Psoas muscle (tissue), 8 donors: ENCODE measurements around the gene FASN. TPM values are rescaled to one million over a fixed set of nuclear protein-coding genes. Genes with fewer than 3 reads are reported as not detected.

Experiments used
- ATAC-seq, 4 donors: fragments of 200-7000 bp; cut with Tn5 transposase; one replicate each; pipeline ENCODE4 v1.9.1; 2020; ENCODE audit warnings: moderate library complexity in 3 of 4, mild to moderate bottlenecking in 2 of 4
- DNase-seq, 2 donors: peaks; one replicate each; pipeline ENCODE4 v3.0.0-alpha.2; 2020
- H3K27ac ChIP-seq: fragments of 200-600 bp; one replicate; pipeline ENCODE4 v1.8.0; 2022
- H3K27me3 ChIP-seq, 3 donors: fragments of 200-600 bp in 1 of 3; one replicate each; pipeline versions ENCODE4 v1.6.1 to v1.8.0; 2013 to 2022; ENCODE audit warnings: low read length in 2 of 3, mild to moderate bottlenecking in 2 of 3, moderate library complexity in 1 of 3; ENCODE audit not compliant: insufficient read depth in 3 of 3
- H3K36me3 ChIP-seq, 2 donors: fragments of 200-600 bp in 1 of 2; one replicate each; pipeline versions ENCODE4 v1.6.1 to v1.8.0; 2013 to 2022; ENCODE audit warnings: low read depth in 1 of 2, mild to moderate bottlenecking in 1 of 2, moderate library complexity in 1 of 2; ENCODE audit not compliant: insufficient read depth in 1 of 2
- H3K4me1 ChIP-seq: fragments of 200-600 bp; one replicate; pipeline ENCODE4 v1.8.0; 2022
- H3K4me3 ChIP-seq: fragments of 200-600 bp; one replicate; pipeline ENCODE4 v1.8.0; 2022; ENCODE audit warnings: mild to moderate bottlenecking
- H3K9me3 ChIP-seq: fragments of 200-600 bp; one replicate; pipeline ENCODE4 v1.8.0; 2022
- WGBS, 3 donors: extraction: QIAGEN DNeasy Blood & Tissue Kit; methylation state at CpG; one replicate each; pipeline versions ENCODE4 v1.1.6 to v1.1.7; 2013; 5-methylcytosine and 5-hydroxymethylcytosine counted together
- intact Hi-C, 2 donors: fragments of 100-400 bp; cut with DNase I; formaldehyde crosslinking; loops; one replicate each; pipeline versions ENCODE4 v1.11.0 to v1.14.2; 2022
- polyA plus RNA-seq, 3 donors: library from polyadenylated mRNA; stranded (reverse); fragments of 200-250 nt; gene quantifications; one replicate each; pipeline ENCODE4 v1.2.3, GENCODE V29; 2013
- total RNA-seq, 4 donors: library from RNA; stranded (reverse); fragmentation: NEBNext Ultra II Directional in 2 of 4; extraction: Animal tissue kit (Norgen Biotek cat#: 25700) in 2 of 4; gene quantifications; one replicate each; pipeline versions ENCODE4 v1.2.1 to v1.2.4, GENCODE V29; 2021 to 2023
- TF ChIP-seq, protein P1 (sequence below): fragments of 200-600 bp; IDR thresholded peaks from one replicate; pipeline ENCODE4 v1.8.0; 2022; ENCODE audit warnings: antibody characterized with exemption
- donor health status: healthy with polysubstance abuse.
- donor health status: DM: no; HTN: no; CAD: no; lungs with moderate emphysema.
- donor health status: Bipolar disorder and iron deficiency.
- donor health status: healthy.
- donor health status: DM: yes; HTN: yes; CAD: no.
- donor health status: DM: no; HTN: no; CAD: no.
- donor health status: DM: no; HTN: no; CAD: no.
- donor health status: DM: yes; HTN: yes; CAD: no.

Gene FASN
- total and polyA plus RNA-seq, 7 donors: 8.9 to 37.3 (median 22.7) TPM

DNA sequence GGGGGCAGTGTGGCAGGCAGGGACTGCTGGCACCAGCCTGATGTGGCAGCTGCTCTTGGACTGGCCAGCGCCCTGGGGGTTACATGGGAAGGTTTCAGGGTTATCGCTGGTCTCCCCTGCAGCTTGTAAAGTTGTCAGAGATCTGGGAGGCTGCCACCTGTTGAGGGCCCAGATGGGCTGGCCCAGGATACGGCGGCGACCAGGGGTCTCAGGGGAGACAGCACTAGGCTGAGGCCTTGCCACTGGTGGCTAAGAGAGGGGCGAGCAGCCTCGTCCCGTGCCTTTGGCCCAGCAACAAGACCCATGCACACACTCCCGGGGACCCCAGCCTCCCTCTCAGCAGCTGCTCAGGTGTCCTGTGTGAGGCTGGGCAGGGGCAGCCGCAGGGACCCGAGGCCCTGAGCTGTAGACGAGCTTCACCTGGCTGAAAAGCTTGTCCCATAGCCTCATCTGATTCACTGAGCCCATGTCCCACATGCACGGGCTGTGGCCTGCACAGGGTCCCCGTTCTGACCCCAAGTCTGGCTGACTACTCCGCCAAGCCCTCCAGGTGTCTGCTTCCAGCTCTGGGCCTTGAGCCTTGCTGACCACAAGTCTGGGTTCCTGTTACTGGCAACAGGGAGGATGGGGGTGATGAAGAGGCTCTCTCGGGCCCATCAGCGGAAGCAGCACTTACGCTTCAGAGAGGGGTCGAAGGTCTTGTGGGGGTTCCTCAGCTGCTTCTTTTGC, 38.6 kb downstream of the FASN start:
- TF ChIP-seq, protein P1, sequence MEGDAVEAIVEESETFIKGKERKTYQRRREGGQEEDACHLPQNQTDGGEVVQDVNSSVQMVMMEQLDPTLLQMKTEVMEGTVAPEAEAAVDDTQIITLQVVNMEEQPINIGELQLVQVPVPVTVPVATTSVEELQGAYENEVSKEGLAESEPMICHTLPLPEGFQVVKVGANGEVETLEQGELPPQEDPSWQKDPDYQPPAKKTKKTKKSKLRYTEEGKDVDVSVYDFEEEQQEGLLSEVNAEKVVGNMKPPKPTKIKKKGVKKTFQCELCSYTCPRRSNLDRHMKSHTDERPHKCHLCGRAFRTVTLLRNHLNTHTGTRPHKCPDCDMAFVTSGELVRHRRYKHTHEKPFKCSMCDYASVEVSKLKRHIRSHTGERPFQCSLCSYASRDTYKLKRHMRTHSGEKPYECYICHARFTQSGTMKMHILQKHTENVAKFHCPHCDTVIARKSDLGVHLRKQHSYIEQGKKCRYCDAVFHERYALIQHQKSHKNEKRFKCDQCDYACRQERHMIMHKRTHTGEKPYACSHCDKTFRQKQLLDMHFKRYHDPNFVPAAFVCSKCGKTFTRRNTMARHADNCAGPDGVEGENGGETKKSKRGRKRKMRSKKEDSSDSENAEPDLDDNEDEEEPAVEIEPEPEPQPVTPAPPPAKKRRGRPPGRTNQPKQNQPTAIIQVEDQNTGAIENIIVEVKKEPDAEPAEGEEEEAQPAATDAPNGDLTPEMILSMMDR: no peak
- Histone ChIP-seq H3K9me3 (no peaks in the 10 kb centered on the region), H3K36me3 (peaks cover 10 to 98% of the 10 kb centered on the region in 2 donors), H3K4me1 (peaks cover 4% of the 10 kb centered on the region), H3K27me3 (no peaks in the 10 kb centered on the region), H3K4me3 (no peak overlapping the region), H3K27ac (no peak overlapping the region)
- no peak for ATAC-seq
- intact Hi-C loops: no loop called here
- 53 to 61% (median 53%) methylated on average over 19 of the region's 19 CpGs for WGBS, 3 donors
- DNase-seq: peak in 1 of 2 donors; percentile 45

DNA sequence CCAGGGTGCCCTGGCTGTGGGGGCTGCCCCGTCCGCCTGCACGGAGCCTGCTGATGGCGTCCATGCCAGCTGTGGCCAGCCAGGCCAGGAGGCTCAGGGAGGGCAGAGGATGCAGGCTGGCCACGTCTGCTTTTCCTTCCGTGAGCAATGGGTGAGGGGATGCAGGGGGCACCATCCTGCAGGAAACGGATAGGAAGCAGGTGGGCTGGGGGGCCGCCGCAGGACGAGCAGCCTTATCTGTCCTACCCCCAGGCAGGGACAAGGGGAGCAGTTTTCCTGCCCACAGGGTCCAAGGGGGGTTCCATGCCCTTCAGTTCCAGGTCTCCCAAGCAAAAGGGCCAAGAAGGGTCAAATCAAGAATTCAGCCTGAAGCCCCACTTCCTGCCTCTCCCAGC, 39.2 kb downstream of the FASN start:
- Histone ChIP-seq H3K4me3 (no peak overlapping the region), H3K27me3 (no peaks in the 10 kb centered on the region), H3K27ac (no peak overlapping the region), H3K4me1 (no peaks in the 10 kb centered on the region), H3K9me3 (no peaks in the 10 kb centered on the region), H3K36me3 (peaks cover 10 to 98% of the 10 kb centered on the region in 2 donors)
- TF ChIP-seq, protein P1: no peak
- ATAC-seq (no peak), DNase-seq (peak; percentile 8 to 39)
- WGBS, 3 donors: 66 to 72% (median 67%) methylated on average over 9 to 10 of the region's 10 CpGs
- intact Hi-C loops: no loop called here

DNA sequence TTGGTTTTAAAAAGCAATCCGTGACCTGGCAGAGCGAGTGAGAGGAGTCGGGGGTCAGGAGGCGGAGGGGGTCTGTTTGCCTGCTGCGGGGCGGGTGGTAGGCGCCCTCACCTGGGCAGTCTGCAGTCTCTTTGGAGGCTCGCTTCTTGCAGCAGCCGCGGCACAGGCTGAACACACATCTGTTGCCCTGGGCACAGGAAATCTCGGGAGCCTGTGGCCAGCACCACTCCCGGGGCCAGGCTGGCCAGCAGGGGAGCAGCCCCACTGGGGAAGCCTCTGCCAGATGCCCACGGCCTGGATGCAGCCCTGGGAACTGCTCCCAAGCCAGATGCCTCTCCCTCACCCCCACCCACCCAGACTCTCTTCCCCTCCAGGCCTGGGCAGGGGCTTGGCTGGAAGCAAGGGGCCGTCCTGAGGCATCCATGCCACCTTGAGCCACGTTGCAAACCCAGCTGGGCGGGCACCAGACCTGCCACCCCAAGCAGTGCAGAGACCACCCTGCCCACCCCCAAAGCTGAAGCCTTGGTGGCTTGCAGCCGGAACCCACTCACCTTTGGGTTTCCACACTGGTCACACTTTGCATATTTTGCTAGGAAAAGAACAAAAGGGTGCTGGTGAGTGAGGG, 39.7 kb downstream of the FASN start:
- H3K4me3 ChIP-seq: no peak overlapping the region
- DNase-seq (peak in 1 of 2 donors; percentile 11), ATAC-seq (no peak)
- H3K36me3 ChIP-seq: peaks cover 10 to 98% of the 10 kb centered on the region in 2 donors
- peaks cover 4% of the 10 kb centered on the region for H3K4me1 ChIP-seq
- H3K27me3 ChIP-seq: no peaks in the 10 kb centered on the region
- intact Hi-C loops: no loop called here
- H3K9me3 ChIP-seq: no peaks in the 10 kb centered on the region
- WGBS, 3 donors: 51 to 67% (median 58%) methylated on average over 17 of the region's 17 CpGs
- H3K27ac ChIP-seq: no peak overlapping the region
- TF ChIP-seq, protein P1: no peak

DNA sequence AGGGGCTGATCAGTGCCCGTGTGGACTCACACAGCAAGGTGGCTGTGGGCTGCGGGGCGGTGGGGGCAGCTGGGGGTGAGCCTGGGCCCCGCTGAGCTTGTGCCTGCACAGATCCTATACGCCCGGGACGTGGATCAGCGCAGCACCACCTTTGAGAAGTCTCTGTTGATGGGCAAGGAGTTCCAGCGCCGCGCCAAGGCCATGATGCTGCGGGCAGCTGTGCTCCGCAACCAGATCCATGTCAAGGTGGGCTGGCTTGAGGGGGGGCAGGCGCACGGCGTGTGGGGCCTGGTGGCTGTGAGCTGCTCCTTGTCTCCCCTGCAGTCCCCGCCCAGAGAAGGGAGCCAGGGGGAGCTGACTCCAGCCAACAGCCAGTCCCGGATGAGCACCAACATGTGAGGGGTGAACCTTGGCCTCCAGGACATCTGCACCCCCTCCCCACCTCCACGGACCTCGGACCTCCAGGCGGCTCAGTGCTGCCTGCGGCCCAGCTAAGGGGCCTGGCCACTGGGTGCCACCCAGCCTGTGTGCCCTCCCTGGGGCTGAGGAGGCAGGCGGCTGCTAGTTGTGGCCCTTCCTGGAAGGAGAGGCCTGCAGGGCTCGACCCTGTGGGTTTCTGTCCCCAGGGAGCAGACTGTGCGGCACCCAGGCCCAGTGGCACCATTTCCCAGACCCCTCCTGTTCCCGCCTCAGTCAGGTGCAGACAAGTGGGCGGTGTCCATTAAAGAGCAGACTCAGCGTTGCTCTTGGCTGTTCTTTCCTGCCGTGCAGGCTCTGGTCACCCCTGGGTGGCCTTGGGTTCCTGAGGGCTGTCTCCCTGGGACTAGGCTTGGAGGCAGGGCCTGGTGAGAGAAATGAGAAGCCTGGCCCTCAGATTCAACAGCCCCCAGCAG, 41.1 kb downstream of the FASN start:
- WGBS, 3 donors: 79 to 86% (median 81%) methylated on average over 28 to 29 of the region's 29 CpGs
- no peaks in the 10 kb centered on the region for H3K9me3 ChIP-seq
- no peaks in the 10 kb centered on the region for H3K27me3 ChIP-seq
- H3K4me3 ChIP-seq: no peak overlapping the region
- H3K4me1 ChIP-seq: peaks cover 15% of the 10 kb centered on the region
- DNase-seq: peak; percentile 16 to 53
- no peak for ATAC-seq
- TF ChIP-seq, protein P1: no peak
- peaks cover 7 to 85% of the 10 kb centered on the region in 2 donors for H3K36me3 ChIP-seq
- no peak overlapping the region for H3K27ac ChIP-seq
- intact Hi-C loops: no loop called here
